SK-N-MC (cell line): Measurements from ENCODE around the gene ATP8B3.

Experiments
- EZH2 ChIP-seq: fragments of 200-600 bp; sonication (generic); IDR thresholded peaks from one replicate; pipeline ENCODE4 v1.6.1; 2017; ENCODE audit warnings: antibody characterized with exemption
- POLR2AphosphoS5 ChIP-seq: IDR thresholded peaks from 2 replicates; pipeline ENCODE4 v1.6.1; 2012; ENCODE audit warnings: mild to moderate bottlenecking, low read depth, low read length, borderline replicate concordance

- TF ChIP-seq POLR2AphosphoS5 = no peak
- no peak for TF ChIP-seq EZH2
Measured at GRCh38 chr19:1783354-1783753, 28.7 kb downstream of the ATP8B3 start.
